GM18508 (cell line): ENCODE measurements around the gene BCL2L15.
A peak's percentile ranks its signal among the peaks of the same experiment; 100 is the strongest.

ENCODE experiments used
- ATAC-seq: cut with Tn5 transposase; IDR thresholded peaks from one replicate; pipeline ENCODE4 v1.9.1; 2021; ENCODE audit warnings: moderate number of reproducible peaks; ENCODE audit not compliant: insufficient read depth, unreplicated experiment

BCL2L15 gene

GRCh38 chr1:113887402-113888175 lies at the start of gene BCL2L15:
Gene BCL2L15 (minus strand): TSS chr1:113887581. CDS start chr1:113887375, 206 bp downstream.
- no peak for ATAC-seq

- no peak for ATAC-seq
Observed at GRCh38 chr1:113937146-113937545, 49.8 kb upstream of the BCL2L15 start.

- no peak for ATAC-seq
Observed at GRCh38 chr1:113935970-113936369, 48.6 kb upstream of the BCL2L15 start.

GRCh38 chr1:113935176-113935575 lies 47.8 kb upstream of the BCL2L15 start:
- ATAC-seq = no peak

- ATAC-seq = no peak
Observed at GRCh38 chr1:113934511-113935055, 47.2 kb upstream of the BCL2L15 start.

- ATAC-seq = no peak
Observed at GRCh38 chr1:113934006-113934405, 46.6 kb upstream of the BCL2L15 start.

GRCh38 chr1:113931451-113931851 lies 44.1 kb upstream of the BCL2L15 start:
- no peak for ATAC-seq

- ATAC-seq = no peak
Observed at GRCh38 chr1:113930499-113931161, 43.2 kb upstream of the BCL2L15 start.

GRCh38 chr1:113929750-113930498 lies 42.5 kb upstream of the BCL2L15 start:
- no peak for ATAC-seq

GRCh38 chr1:113928941-113929749 lies 41.8 kb upstream of the BCL2L15 start, which contains the start of gene HIPK1:
Gene HIPK1 (plus strand): TSS chr1:113929324.
- ATAC-seq = peak; percentile 44

GRCh38 chr1:113928187-113928930 lies 41.0 kb upstream of the BCL2L15 start:
- ATAC-seq = no peak

- no peak for ATAC-seq
Observed at GRCh38 chr1:113924473-113924872, 37.1 kb upstream of the BCL2L15 start.

- ATAC-seq = no peak
Observed at GRCh38 chr1:113922957-113923356, 35.6 kb upstream of the BCL2L15 start.

- ATAC-seq = no peak
Observed at GRCh38 chr1:113918243-113918642, 30.9 kb upstream of the BCL2L15 start.

- no peak for ATAC-seq
Observed at GRCh38 chr1:113917400-113918082, 30.2 kb upstream of the BCL2L15 start.

GRCh38 chr1:113916974-113917373 lies 29.6 kb upstream of the BCL2L15 start:
- ATAC-seq = no peak

- no peak for ATAC-seq
Observed at GRCh38 chr1:113913887-113914664, 26.7 kb upstream of the BCL2L15 start.

GRCh38 chr1:113913312-113913668 lies 25.9 kb upstream of the BCL2L15 start:
- no peak for ATAC-seq
